K562 (cell line): ENCODE measurements around the gene FOXD2. TPM values are rescaled to one million over a fixed set of nuclear protein-coding genes. Genes with fewer than 3 reads are reported as not detected.

Experiments used
- ATAC-seq: fragments of 200-7000 bp; cut with Tn5 transposase; 3 replicates; pipeline ENCODE4 v1.9.1; 2020; ENCODE audit warnings: moderate library complexity
- BruUV-seq: library from RNA; stranded (reverse); fragments of 400-500 nt; replicated peaks from 2 replicates; lab custom pipeline; 2021; lab: Mats Ljungman, UMichigan
- CTCF ChIA-PET: fragments of 300-600 bp; formaldehyde crosslinking; extraction: SDS; loops from one replicate; lab custom pipeline; 2021; ENCODE audit warnings: low intra/inter-chr PET ratio; lab: Yijun Ruan, JAX
- POLR2A ChIA-PET: fragments of 300-600, 350-650 bp; sonication (Branson Sonifier 250); formaldehyde crosslinking; extraction: SDS; loops from one replicate; lab custom pipeline; 2021; ENCODE audit warnings: antibody characterized with exemption, inconsistent platforms; lab: Yijun Ruan, JAX
- DNase-seq, 4 experiments: peaks; one replicate each; pipeline versions ENCODE4 v3.0.0 to v3.0.0-alpha.2; 2011 to 2018; ENCODE audit warnings: low spot score in 3 of 4, mixed read lengths in 3 of 4; ENCODE audit errors: extremely low read depth in 1 of 4
- FAIRE-seq: peaks from 2 replicates; lab custom pipeline; 2011; peaks lifted over from hg19 to GRCh38; lab: Jason Lieb, UNC
- H2AFZ ChIP-seq: 2 replicates; pipeline ENCODE4 v1.6.0; 2011; ENCODE audit warnings: low read depth, low read length, control low read depth, inconsistent platforms
- H3K27ac ChIP-seq: fragments of 200-600 bp; 3 replicates; pipeline ENCODE4 v1.8.0; 2011; ENCODE audit warnings: low read depth, mild to moderate bottlenecking, control low read depth, inconsistent platforms, low read length, moderate library complexity, mixed read lengths; ENCODE audit errors: extremely low read depth
- H3K27me3 ChIP-seq, 2 experiments: fragments of 300-600 bp in 1 of 2; 2 replicates in 1 of 2; 3 replicates in 1 of 2; pipeline versions ENCODE4 v1.6.0 to v1.8.0; 2011; ENCODE audit warnings: inconsistent platforms in 2 of 2, low read length in 2 of 2, mild to moderate bottlenecking in 1 of 2, mixed read lengths in 1 of 2, moderate library complexity in 1 of 2; ENCODE audit not compliant: control insufficient read depth in 2 of 2, insufficient read depth in 2 of 2
- H3K36me3 ChIP-seq: fragments of 300-600 bp; 3 replicates; pipeline ENCODE4 v1.8.0; 2011; ENCODE audit warnings: mild to moderate bottlenecking, low read length, inconsistent platforms; ENCODE audit not compliant: control insufficient read depth, insufficient read depth
- H3K4me1 ChIP-seq, 2 experiments: fragments of 200-600 bp in 1 of 2; replicated peaks in 1 of 2; 2 replicates in 1 of 2; 3 replicates in 1 of 2; pipeline versions ENCODE4 v1.5.1 to v1.8.0; 2011; ENCODE audit warnings: inconsistent platforms in 2 of 2, low read length in 2 of 2, mild to moderate bottlenecking in 1 of 2, mixed read lengths in 1 of 2, moderate library complexity in 1 of 2; ENCODE audit not compliant: control insufficient read depth in 2 of 2, insufficient read depth in 2 of 2
- H3K4me2 ChIP-seq: 2 replicates; pipeline ENCODE4 v1.6.1; 2011; ENCODE audit warnings: low read length, control low read depth, inconsistent platforms, mixed read lengths; ENCODE audit not compliant: insufficient read depth
- H3K4me3 ChIP-seq: fragments of 200-600 bp; sonication (generic), shearing (Covaris generic); 2 replicates; pipeline ENCODE4 v1.5.1; 2016; ENCODE audit warnings: control low read depth, inconsistent platforms
- H3K79me2 ChIP-seq: fragments of 200-600 bp; 3 replicates; pipeline ENCODE4 v1.8.0; 2011; ENCODE audit warnings: low read length, inconsistent platforms; ENCODE audit not compliant: control insufficient read depth, insufficient read depth
- H3K9ac ChIP-seq, 2 experiments: 2 replicates each; pipeline versions ENCODE4 v1.6.0 to v1.6.1; 2011; ENCODE audit warnings: low read depth in 2 of 2, low read length in 2 of 2, control low read depth in 1 of 2, inconsistent platforms in 1 of 2, mild to moderate bottlenecking in 1 of 2, mixed read lengths in 1 of 2; ENCODE audit not compliant: insufficient read depth in 1 of 2
- H3K9me1 ChIP-seq: one replicate; pipeline ENCODE4 v1.6.0; 2011; ENCODE audit warnings: inconsistent platforms, mild to moderate bottlenecking, low read length, moderate library complexity; ENCODE audit not compliant: control insufficient read depth, insufficient read depth
- H3K9me3 ChIP-seq: replicated peaks from 2 replicates; pipeline ENCODE4 v1.5.1; 2011; ENCODE audit warnings: low read depth, low read length, inconsistent platforms; ENCODE audit not compliant: control insufficient read depth, insufficient read depth
- H4K20me1 ChIP-seq: replicated peaks from 2 replicates; pipeline ENCODE4 v1.6.1; 2011; ENCODE audit warnings: low read length, inconsistent platforms, mixed read lengths; ENCODE audit not compliant: control insufficient read depth, insufficient read depth
- BRF1 ChIP-seq: IDR thresholded peaks from 3 replicates; pipeline ENCODE4 v1.6.1; 2011; ENCODE audit warnings: borderline replicate concordance, mild to moderate bottlenecking; ENCODE audit not compliant: insufficient read length; ENCODE audit errors: extremely low read depth
- ETS1 ChIP-seq: conservative IDR thresholded peaks from 2 replicates; pipeline ENCODE4 v1.6.1; 2011; ENCODE audit warnings: low read depth, mild to moderate bottlenecking, low read length; ENCODE audit not compliant: control insufficient read depth
- HNRNPH1 ChIP-seq: fragments of 200-400 bp; formaldehyde crosslinking; optimal IDR thresholded peaks from 2 replicates; pipeline ENCODE3; 2017; ENCODE audit warnings: low read depth, mild to moderate bottlenecking, low read length, moderate library complexity
- MCM3 ChIP-seq: fragments of 450-650 bp; IDR thresholded peaks from 2 replicates; pipeline ENCODE4 v1.6.1; 2016
- RERE ChIP-seq: sonication (generic); formaldehyde crosslinking; IDR thresholded peaks from 2 replicates; pipeline ENCODE4 v1.8.0; 2023; ENCODE audit warnings: missing genetic modification reagents, mild to moderate bottlenecking, borderline replicate concordance
- ZBTB7A ChIP-seq: IDR thresholded peaks from 2 replicates; pipeline ENCODE4 v1.6.1; 2011; ENCODE audit warnings: low read depth, mild to moderate bottlenecking, low read length, moderate library complexity, borderline replicate concordance; ENCODE audit not compliant: control insufficient read depth
- ZNF224 ChIP-seq: sonication (generic); formaldehyde crosslinking; IDR thresholded peaks from 2 replicates; pipeline ENCODE4 v1.8.0; 2022; ENCODE audit warnings: mild to moderate bottlenecking, missing genetic modification reagents
- WGBS: fragments of 100-300 bp; shearing (Covaris generic); methylation state at CpG from one replicate; pipeline ENCODE4 v1.1.6; 2016; ENCODE audit warnings: low coverage, mixed read lengths; ENCODE audit not compliant: insufficient coverage; ENCODE audit errors: missing lambda C conversion rate; 5-methylcytosine and 5-hydroxymethylcytosine counted together
- in situ Hi-C: fragments of 300-500 bp; cut with MboI; formaldehyde crosslinking; loops from 4 replicates; pipeline ENCODE4 v1.15.0; 2018; ENCODE audit warnings: inconsistent platforms, mixed read lengths
- intact Hi-C: fragments of 100-400 bp; cut with micrococcal nuclease; formaldehyde crosslinking; loops from 2 replicates; pipeline ENCODE4 v1.14.2; 2022
- polyA plus RNA-seq, 8 experiments: library from polyadenylated mRNA; depleted of rRNA in 4 of 8; stranded (reverse) in 5 of 8; unstranded in 3 of 8; fragments of >200 nt; fragmentation: Nextera tagmentation in 2 of 8; fragmentation: Illumina TruSeq in 1 of 8; extraction: Ambion mirVana in 2 of 8; extraction: Trizol in 1 of 8; gene quantifications; 2 replicates each; pipeline versions ENCODE4 v1.2.1 to v1.2.3, GENCODE V29; 2011 to 2014; ENCODE audit warnings: inconsistent platforms in 1 of 8, missing spikeins in 1 of 8
- total RNA-seq, 7 experiments: library from RNA; depleted of rRNA in 6 of 7; stranded (reverse); fragments of >200 nt in 6 of 7; fragmentation: Illumina TruSeq in 2 of 7; extraction: Trizol in 2 of 7; gene quantifications; 2 replicates each; pipeline versions ENCODE4 v1.2.1 to v1.2.3, GENCODE V29; 2011 to 2021; ENCODE audit warnings: low replicate concordance in 1 of 7
- TF ChIP-seq, protein P1 (sequence below), 2 experiments: fragments of 450-650 bp; IDR thresholded peaks; 2 replicates each; pipeline ENCODE4 v1.6.1; 2018; ENCODE audit warnings: mild to moderate bottlenecking in 2 of 2, low read depth in 1 of 2; ENCODE audit not compliant: partially characterized antibody in 2 of 2
- TF ChIP-seq, protein P2 (sequence below): fragments of 250-450 bp; sonication (Bioruptor Pico); IDR thresholded peaks from 2 replicates; pipeline ENCODE4 v1.4.0; 2020; ENCODE audit warnings: borderline replicate concordance

FOXD2 gene
- total and polyA plus RNA-seq, 9 of the 15 experiments (the other 6 are each of a cell fraction or from before 2014, with no cell fraction given) = 0.06 to 1.2 (median 0.22) TPM

DNA sequence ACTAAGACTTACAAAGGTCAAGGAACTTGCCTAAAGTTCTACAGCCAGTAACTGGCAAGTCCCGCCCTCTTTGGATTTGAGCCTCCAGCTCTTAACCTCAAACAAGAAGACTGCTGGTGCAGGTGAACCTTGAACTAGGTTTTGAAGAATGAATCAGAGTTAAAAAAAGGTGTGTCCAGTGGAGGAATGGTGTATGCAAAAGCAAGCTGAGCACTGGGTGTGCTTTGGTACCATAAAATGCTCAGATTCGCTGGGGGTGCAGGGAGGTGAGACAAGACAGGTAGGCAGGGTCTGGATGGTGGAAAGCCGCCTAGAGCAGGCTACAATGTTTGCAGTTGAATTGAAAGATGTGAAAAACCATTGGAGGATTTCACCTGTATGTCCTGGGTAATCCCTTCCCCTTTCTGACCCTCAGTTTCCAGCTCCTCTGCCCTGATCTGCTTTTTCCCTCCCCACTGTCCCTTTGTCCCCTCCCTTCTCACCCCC lies 39.8 kb downstream of the FOXD2 start:
- Histone ChIP-seq H3K4me1 (no peaks in the 10 kb centered on the region), H3K9me3 (no peaks in the 10 kb centered on the region), H3K27me3 (peaks cover 26 to 61% of the 10 kb centered on the region in 2 experiments; a peak in 4 of 5 replicates), H3K4me2 (no peak overlapping the region), H3K9ac (no peak overlapping the region), H3K36me3 (no peaks in the 10 kb centered on the region), H2AFZ (no peak overlapping the region), H3K27ac (no peak overlapping the region), H4K20me1 (peaks cover 4% of the 10 kb centered on the region; the same call in 1 of the 2 replicates), H3K4me3 (no peak overlapping the region), H3K79me2 (no peaks in the 10 kb centered on the region), H3K9me1 (no peaks in the 10 kb centered on the region)
- no peak for ATAC-seq
- 0% methylated on average over 3 of the region's 3 CpGs for WGBS
- CTCF ChIA-PET = no interaction called here
- intact Hi-C loops (no loop called here), in situ Hi-C loops (no loop called here)
- FAIRE-seq = no peak
- POLR2A ChIA-PET = no interaction called here
- BruUV-seq = no TSS peak
- DNase-seq = no peak
- TF ChIP-seq, protein P1, sequence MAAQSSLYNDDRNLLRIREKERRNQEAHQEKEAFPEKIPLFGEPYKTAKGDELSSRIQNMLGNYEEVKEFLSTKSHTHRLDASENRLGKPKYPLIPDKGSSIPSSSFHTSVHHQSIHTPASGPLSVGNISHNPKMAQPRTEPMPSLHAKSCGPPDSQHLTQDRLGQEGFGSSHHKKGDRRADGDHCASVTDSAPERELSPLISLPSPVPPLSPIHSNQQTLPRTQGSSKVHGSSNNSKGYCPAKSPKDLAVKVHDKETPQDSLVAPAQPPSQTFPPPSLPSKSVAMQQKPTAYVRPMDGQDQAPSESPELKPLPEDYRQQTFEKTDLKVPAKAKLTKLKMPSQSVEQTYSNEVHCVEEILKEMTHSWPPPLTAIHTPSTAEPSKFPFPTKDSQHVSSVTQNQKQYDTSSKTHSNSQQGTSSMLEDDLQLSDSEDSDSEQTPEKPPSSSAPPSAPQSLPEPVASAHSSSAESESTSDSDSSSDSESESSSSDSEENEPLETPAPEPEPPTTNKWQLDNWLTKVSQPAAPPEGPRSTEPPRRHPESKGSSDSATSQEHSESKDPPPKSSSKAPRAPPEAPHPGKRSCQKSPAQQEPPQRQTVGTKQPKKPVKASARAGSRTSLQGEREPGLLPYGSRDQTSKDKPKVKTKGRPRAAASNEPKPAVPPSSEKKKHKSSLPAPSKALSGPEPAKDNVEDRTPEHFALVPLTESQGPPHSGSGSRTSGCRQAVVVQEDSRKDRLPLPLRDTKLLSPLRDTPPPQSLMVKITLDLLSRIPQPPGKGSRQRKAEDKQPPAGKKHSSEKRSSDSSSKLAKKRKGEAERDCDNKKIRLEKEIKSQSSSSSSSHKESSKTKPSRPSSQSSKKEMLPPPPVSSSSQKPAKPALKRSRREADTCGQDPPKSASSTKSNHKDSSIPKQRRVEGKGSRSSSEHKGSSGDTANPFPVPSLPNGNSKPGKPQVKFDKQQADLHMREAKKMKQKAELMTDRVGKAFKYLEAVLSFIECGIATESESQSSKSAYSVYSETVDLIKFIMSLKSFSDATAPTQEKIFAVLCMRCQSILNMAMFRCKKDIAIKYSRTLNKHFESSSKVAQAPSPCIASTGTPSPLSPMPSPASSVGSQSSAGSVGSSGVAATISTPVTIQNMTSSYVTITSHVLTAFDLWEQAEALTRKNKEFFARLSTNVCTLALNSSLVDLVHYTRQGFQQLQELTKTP (IDR thresholded peaks at IDR 0.05; ENCODE audit: low read depth in 1 of 2, partially characterized antibody in 2 of 2) = no peak
- TF ChIP-seq ZNF224 (CRISPR knock-in tag) (no peak), BRF1 (no peak), RERE (CRISPR knock-in tag) (no peak), MCM3 (no peak), ZBTB7A (no peak), ETS1 (no peak), HNRNPH1 (no peak)
- TF ChIP-seq, protein P2, sequence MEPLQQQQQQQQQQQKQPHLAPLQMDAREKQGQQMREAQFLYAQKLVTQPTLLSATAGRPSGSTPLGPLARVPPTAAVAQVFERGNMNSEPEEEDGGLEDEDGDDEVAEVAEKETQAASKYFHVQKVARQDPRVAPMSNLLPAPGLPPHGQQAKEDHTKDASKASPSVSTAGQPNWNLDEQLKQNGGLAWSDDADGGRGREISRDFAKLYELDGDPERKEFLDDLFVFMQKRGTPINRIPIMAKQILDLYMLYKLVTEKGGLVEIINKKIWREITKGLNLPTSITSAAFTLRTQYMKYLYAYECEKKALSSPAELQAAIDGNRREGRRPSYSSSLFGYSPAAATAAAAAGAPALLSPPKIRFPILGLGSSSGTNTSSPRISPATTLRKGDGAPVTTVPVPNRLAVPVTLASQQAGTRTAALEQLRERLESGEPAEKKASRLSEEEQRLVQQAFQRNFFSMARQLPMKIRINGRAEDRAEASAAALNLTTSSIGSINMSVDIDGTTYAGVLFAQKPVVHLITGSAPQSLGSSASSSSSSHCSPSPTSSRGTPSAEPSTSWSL (CRISPR knock-in tag) = no peak
